Measurements from ENCODE around the gene DCAF11.

DNA sequence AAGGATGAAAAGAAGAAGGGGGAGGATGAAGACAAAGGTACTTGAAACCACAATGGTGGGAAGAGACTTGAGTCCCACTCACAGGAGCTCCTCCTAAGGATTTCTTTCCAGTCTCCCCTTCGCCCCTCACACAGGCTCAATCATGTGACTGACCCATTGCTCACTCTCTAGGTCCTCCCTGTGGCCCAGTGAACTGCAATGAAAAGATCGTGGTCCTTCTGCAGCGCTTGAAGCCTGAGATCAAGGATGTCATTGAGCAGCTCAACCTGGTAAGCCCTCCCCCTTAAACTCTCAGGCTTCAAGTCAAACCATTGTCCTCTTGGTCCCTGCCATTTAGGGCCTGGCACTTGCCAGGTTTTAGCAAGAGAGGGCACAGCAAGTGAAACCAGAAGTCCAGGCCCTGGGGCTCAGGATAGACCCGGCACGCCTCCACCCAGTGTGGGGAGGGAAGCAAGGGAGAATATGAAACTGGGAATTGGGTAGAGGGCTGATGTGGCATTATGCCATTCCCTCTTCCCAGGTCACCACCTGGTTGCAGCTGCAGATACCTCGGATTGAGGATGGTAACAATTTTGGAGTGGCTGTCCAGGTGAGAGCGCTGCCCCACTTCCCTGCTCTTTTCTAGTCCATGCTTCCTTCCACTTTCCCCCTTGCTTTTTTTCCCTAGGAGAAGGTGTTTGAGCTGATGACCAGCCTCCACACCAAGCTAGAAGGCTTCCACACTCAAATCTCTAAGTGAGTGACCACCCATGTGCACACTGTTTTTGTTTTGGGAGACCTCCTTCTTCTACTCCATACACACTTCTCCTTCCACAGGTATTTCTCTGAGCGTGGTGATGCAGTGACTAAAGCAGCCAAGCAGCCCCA, 23.2 kb downstream of the DCAF11 start:
- TF ChIP-seq EZH2phosphoT487 (IDR thresholded peaks at IDR 0.05; ENCODE audit: low read depth): no peak
- TF ChIP-seq, protein P1, sequence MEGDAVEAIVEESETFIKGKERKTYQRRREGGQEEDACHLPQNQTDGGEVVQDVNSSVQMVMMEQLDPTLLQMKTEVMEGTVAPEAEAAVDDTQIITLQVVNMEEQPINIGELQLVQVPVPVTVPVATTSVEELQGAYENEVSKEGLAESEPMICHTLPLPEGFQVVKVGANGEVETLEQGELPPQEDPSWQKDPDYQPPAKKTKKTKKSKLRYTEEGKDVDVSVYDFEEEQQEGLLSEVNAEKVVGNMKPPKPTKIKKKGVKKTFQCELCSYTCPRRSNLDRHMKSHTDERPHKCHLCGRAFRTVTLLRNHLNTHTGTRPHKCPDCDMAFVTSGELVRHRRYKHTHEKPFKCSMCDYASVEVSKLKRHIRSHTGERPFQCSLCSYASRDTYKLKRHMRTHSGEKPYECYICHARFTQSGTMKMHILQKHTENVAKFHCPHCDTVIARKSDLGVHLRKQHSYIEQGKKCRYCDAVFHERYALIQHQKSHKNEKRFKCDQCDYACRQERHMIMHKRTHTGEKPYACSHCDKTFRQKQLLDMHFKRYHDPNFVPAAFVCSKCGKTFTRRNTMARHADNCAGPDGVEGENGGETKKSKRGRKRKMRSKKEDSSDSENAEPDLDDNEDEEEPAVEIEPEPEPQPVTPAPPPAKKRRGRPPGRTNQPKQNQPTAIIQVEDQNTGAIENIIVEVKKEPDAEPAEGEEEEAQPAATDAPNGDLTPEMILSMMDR (IDR thresholded peaks at IDR 0.05; ENCODE audit: low read depth, low read length): no peak

Data from OCI-LY3 (cell line).